H1 (cell line): ENCODE data around the gene CAPN8. TPM values are rescaled to one million over a fixed set of nuclear protein-coding genes. Genes with fewer than 3 reads are reported as not detected.

ENCODE experiments used
- CTCF ChIA-PET: fragments of 300-600 bp; sonication (Branson Sonifier 250); formaldehyde crosslinking; loops from one replicate; lab custom pipeline; 2021; ENCODE audit not compliant: partially characterized antibody; lab: Charles Lee
- POLR2A ChIA-PET: fragments of 300-600 bp; sonication (Branson Sonifier 250); formaldehyde crosslinking; loops from one replicate; lab custom pipeline; 2021; ENCODE audit warnings: inconsistent platforms; ENCODE audit not compliant: partially characterized antibody; lab: Charles Lee
- DNase-seq, 2 experiments: peaks; one replicate each; pipeline versions ENCODE4 v3.0.0 to v3.0.0-alpha.2; 2010 to 2022; ENCODE audit warnings: low spot score in 2 of 2, low read depth in 1 of 2, mixed read lengths in 1 of 2
- FAIRE-seq: peaks from 2 replicates; lab custom pipeline; 2011; peaks lifted over from hg19 to GRCh38; lab: Jason Lieb, UNC
- H2AFZ ChIP-seq: 2 replicates; pipeline ENCODE4 v1.8.1; 2012; ENCODE audit warnings: low read length, inconsistent platforms
- H2AK5ac ChIP-seq: 2 replicates; pipeline ENCODE4 v1.6.1; 2013; ENCODE audit warnings: low read depth, low read length
- H2BK120ac ChIP-seq: replicated peaks from 2 replicates; pipeline ENCODE3; 2013; ENCODE audit warnings: low read depth, low read length, inconsistent platforms
- H2BK12ac ChIP-seq: 2 replicates; pipeline ENCODE4 v1.6.1; 2013; ENCODE audit warnings: low read depth, low read length
- H2BK15ac ChIP-seq: 2 replicates; pipeline ENCODE4 v1.6.1; 2013; ENCODE audit warnings: low read length
- H2BK20ac ChIP-seq: 2 replicates; pipeline ENCODE4 v1.6.1; 2013; ENCODE audit warnings: low read length
- H2BK5ac ChIP-seq: 2 replicates; pipeline ENCODE4 v1.6.1; 2013; ENCODE audit warnings: low read depth, low read length
- H3K14ac ChIP-seq: 2 replicates; pipeline ENCODE4 v1.6.1; 2013; ENCODE audit warnings: inconsistent platforms; ENCODE audit not compliant: insufficient read length
- H3K18ac ChIP-seq: 2 replicates; pipeline ENCODE4 v1.6.1; 2013; ENCODE audit warnings: low read length; ENCODE audit errors: extremely low read depth
- H3K23ac ChIP-seq: 2 replicates; pipeline ENCODE4 v1.6.1; 2013; ENCODE audit warnings: inconsistent platforms; ENCODE audit not compliant: insufficient read length
- H3K23me2 ChIP-seq: 2 replicates; pipeline ENCODE4 v1.6.1; 2013; ENCODE audit warnings: low read depth, low read length
- H3K27ac ChIP-seq: 2 replicates; pipeline ENCODE4 v1.6.1; 2011; ENCODE audit warnings: low read depth, low read length, inconsistent platforms
- H3K27me3 ChIP-seq, 4 experiments: replicated peaks in 1 of 4; 1 replicate in 1 of 4; 2 replicates in 3 of 4; pipeline versions ENCODE4 v1.6.1 to v1.8.1; 2011 to 2013; ENCODE audit warnings: low read length in 3 of 4, mild to moderate bottlenecking in 3 of 4, inconsistent platforms in 2 of 4, mixed read lengths in 2 of 4, moderate library complexity in 1 of 4; ENCODE audit not compliant: control insufficient read depth in 3 of 4, insufficient read depth in 3 of 4; ENCODE audit errors: extremely low read depth in 1 of 4
- H3K36me3 ChIP-seq, 4 experiments: 2 replicates each; pipeline versions ENCODE4 v1.6.1 to v1.8.1; 2011 to 2013; ENCODE audit warnings: mild to moderate bottlenecking in 4 of 4, low read length in 3 of 4, moderate library complexity in 2 of 4, control low read depth in 1 of 4, inconsistent platforms in 1 of 4; ENCODE audit not compliant: insufficient read depth in 4 of 4, control insufficient read depth in 2 of 4
- H3K4ac ChIP-seq: replicated peaks from 2 replicates; pipeline ENCODE3; 2013; ENCODE audit warnings: low read length, low read depth, mixed read lengths, inconsistent platforms; ENCODE audit not compliant: insufficient read length
- H3K4me1 ChIP-seq, 4 experiments: replicated peaks in 1 of 4; 1 replicate in 1 of 4; 2 replicates in 3 of 4; pipeline versions ENCODE4 v1.6.1 to v1.8.1; 2011 to 2013; ENCODE audit warnings: low read length in 3 of 4, inconsistent platforms in 2 of 4, mixed read lengths in 1 of 4; ENCODE audit not compliant: insufficient read depth in 4 of 4, control insufficient read depth in 3 of 4
- H3K4me2 ChIP-seq, 2 experiments: 2 replicates each; pipeline versions ENCODE4 v1.6.1 to v1.8.1; 2011 to 2013; ENCODE audit warnings: low read depth in 2 of 2, low read length in 2 of 2, control low read depth in 1 of 2, inconsistent platforms in 1 of 2, mild to moderate bottlenecking in 1 of 2; ENCODE audit not compliant: insufficient read depth in 1 of 2
- H3K4me3 ChIP-seq, 4 experiments: fragments of 200-600, 300-600 bp in 1 of 4; sonication (generic), shearing (Covaris generic), sonication (Bioruptor Twin) in 1 of 4; 2 replicates each; pipeline versions ENCODE4 v1.5.1 to v1.8.1; 2011 to 2016; ENCODE audit warnings: low read length in 4 of 4, low read depth in 3 of 4, control low read depth in 2 of 4, inconsistent platforms in 2 of 4, mild to moderate bottlenecking in 2 of 4, mixed read lengths in 1 of 4, moderate library complexity in 1 of 4; ENCODE audit not compliant: insufficient read depth in 2 of 4; ENCODE audit errors: extremely low read depth in 1 of 4
- H3K56ac ChIP-seq: replicated peaks from 2 replicates; pipeline ENCODE3; 2013; ENCODE audit warnings: low read depth, mild to moderate bottlenecking, mixed read lengths, low read length, inconsistent platforms; ENCODE audit not compliant: insufficient read length
- H3K79me1 ChIP-seq: 2 replicates; pipeline ENCODE4 v1.6.1; 2013; ENCODE audit warnings: low read depth, low read length, control low read depth
- H3K79me2 ChIP-seq, 2 experiments: 2 replicates each; pipeline versions ENCODE4 v1.6.1 to v1.8.1; 2012 to 2013; ENCODE audit warnings: low read length in 2 of 2, mild to moderate bottlenecking in 2 of 2, inconsistent platforms in 1 of 2; ENCODE audit not compliant: insufficient read depth in 2 of 2, control insufficient read depth in 1 of 2
- H3K9ac ChIP-seq, 4 experiments: replicated peaks in 1 of 4; 1 replicate in 1 of 4; 2 replicates in 3 of 4; pipeline versions ENCODE4 v1.6.1 to v1.8.1; 2011 to 2013; ENCODE audit warnings: low read depth in 3 of 4, low read length in 3 of 4, control low read depth in 2 of 4, mild to moderate bottlenecking in 2 of 4, moderate library complexity in 2 of 4, inconsistent platforms in 1 of 4; ENCODE audit errors: extremely low read depth in 1 of 4
- H3K9me3 ChIP-seq, 2 experiments: 2 replicates each; pipeline versions ENCODE4 v1.6.1 to v1.8.1; 2012 to 2013; ENCODE audit warnings: mild to moderate bottlenecking in 2 of 2, moderate library complexity in 2 of 2, control low read depth in 1 of 2, inconsistent platforms in 1 of 2, low read depth in 1 of 2, low read length in 1 of 2, mixed read lengths in 1 of 2; ENCODE audit not compliant: insufficient read depth in 2 of 2
- H4K20me1 ChIP-seq, 2 experiments: replicated peaks in 1 of 2; 2 replicates each; pipeline versions ENCODE3 to v1.8.1; 2011 to 2013; ENCODE audit warnings: inconsistent platforms in 2 of 2, low read length in 2 of 2, mild to moderate bottlenecking in 1 of 2; ENCODE audit not compliant: insufficient read depth in 2 of 2, control insufficient read depth in 1 of 2
- H4K5ac ChIP-seq: 2 replicates; pipeline ENCODE4 v1.6.1; 2013; ENCODE audit warnings: low read length, low read depth, mixed read lengths, inconsistent platforms; ENCODE audit not compliant: insufficient read length
- H4K8ac ChIP-seq: 2 replicates; pipeline ENCODE4 v1.8.0; 2013; ENCODE audit warnings: mild to moderate bottlenecking, moderate library complexity, low read length, inconsistent platforms; ENCODE audit not compliant: insufficient read depth; ENCODE audit errors: extremely low read depth
- H4K91ac ChIP-seq: replicated peaks from 2 replicates; pipeline ENCODE3; 2013; ENCODE audit warnings: low read length, mixed read lengths, inconsistent platforms; ENCODE audit not compliant: insufficient read length
- CEBPB ChIP-seq: IDR thresholded peaks from 2 replicates; pipeline ENCODE4 v1.6.1; 2012; ENCODE audit warnings: low read depth, low read length
- GTF2F1 ChIP-seq: IDR thresholded peaks from 2 replicates; pipeline ENCODE4 v1.6.1; 2012; ENCODE audit warnings: low read depth, low read length, improper control_type of control experiment, borderline replicate concordance
- KDM5A ChIP-seq: fragments of 200-600 bp; IDR thresholded peaks from 2 replicates; pipeline ENCODE4 v1.7.1; 2012; ENCODE audit warnings: mild to moderate bottlenecking, low read length, inconsistent platforms, mixed read lengths
- RAD21 ChIP-seq, 2 experiments: IDR thresholded peaks in 1 of 2; conservative IDR thresholded peaks in 1 of 2; 2 replicates each; pipeline ENCODE4 v1.6.1; 2011; ENCODE audit warnings: low read depth in 2 of 2, low read length in 2 of 2, improper control_type of control experiment in 1 of 2, inconsistent platforms in 1 of 2, mild to moderate bottlenecking in 1 of 2, moderate library complexity in 1 of 2
- RNF2 ChIP-seq: fragments of 200-900, 300-1000 bp; sonication (generic); IDR thresholded peaks from 2 replicates; pipeline ENCODE4 v1.7.1; 2016; ENCODE audit warnings: borderline replicate concordance, low read depth, mild to moderate bottlenecking, antibody characterized with exemption, low read length; ENCODE audit not compliant: poor library complexity, severe bottlenecking; ENCODE audit errors: missing control alignments
- SIN3A ChIP-seq, 2 experiments: IDR thresholded peaks in 1 of 2; conservative IDR thresholded peaks in 1 of 2; 2 replicates each; pipeline ENCODE4 v1.6.1; 2011 to 2012; ENCODE audit warnings: low read length in 2 of 2, improper control_type of control experiment in 1 of 2, low read depth in 1 of 2, mild to moderate bottlenecking in 1 of 2
- SP1 ChIP-seq: IDR thresholded peaks from 2 replicates; pipeline ENCODE4 v1.6.1; 2011; ENCODE audit warnings: low read depth, low read length
- TCF12 ChIP-seq: IDR thresholded peaks from 2 replicates; pipeline ENCODE4 v1.6.1; 2011; ENCODE audit warnings: low read depth, mild to moderate bottlenecking, low read length
- WGBS, 2 experiments: shearing (Covaris generic) in 1 of 2; methylation state at CpG; one replicate each; pipeline versions ENCODE4 v1.1.6 to v1.1.7; 2013 to 2015; ENCODE audit warnings: low lambda C conversion rate in 2 of 2, mixed read lengths in 2 of 2, inconsistent platforms in 1 of 2, low coverage in 1 of 2, missing lambda C conversion rate in 1 of 2; ENCODE audit not compliant: insufficient replicate concordance in 2 of 2, insufficient coverage in 1 of 2, insufficient read length in 1 of 2; ENCODE audit errors: extremely low coverage in 1 of 2, missing lambda C conversion rate in 1 of 2; 5-methylcytosine and 5-hydroxymethylcytosine counted together
- polyA plus RNA-seq, 7 experiments: library from polyadenylated mRNA; depleted of rRNA in 3 of 7; stranded (reverse) in 5 of 7; unstranded in 2 of 7; fragments of >200 nt in 5 of 7; fragments of 200-250 nt in 2 of 7; gene quantifications; 1 replicate in 5 of 7; 2 replicates in 1 of 7; 4 replicates in 1 of 7; pipeline versions ENCODE4 v1.2.1 to v1.2.3, GENCODE V29; 2011 to 2013; ENCODE audit warnings: missing spikeins in 2 of 7, mixed read lengths in 2 of 7
- total RNA-seq: library from RNA; stranded (reverse); fragmentation: NEBNext Ultra II Directional; extraction: Animal tissue kit (Norgen Biotek cat#: 25700); gene quantifications from 2 replicates; pipeline ENCODE4 v1.2.1, GENCODE V29; 2021

CAPN8 gene
- total and polyA plus RNA-seq, 2 of the 8 experiments (the other 6 are each of a cell fraction or from before 2014, with no cell fraction given), result 0.20 to 0.26 TPM

GRCh38 chr1:223543560-223543959 lies 121.9 kb downstream of the CAPN8 start:
- H3K56ac ChIP-seq, result no peak overlapping the region
- no peak overlapping the region for H4K91ac ChIP-seq
- H2BK5ac ChIP-seq, result no peak overlapping the region
- H4K20me1 ChIP-seq, result no peaks in the 10 kb centered on the region
- FAIRE-seq, result no peak
- no peak for TF ChIP-seq SIN3A (conservative IDR thresholded peaks at IDR 0.05 in 1 of 2, IDR thresholded peaks at IDR 0.05 in 1 of 2; ENCODE audit: low read depth in 1 of 2, low read length in 2 of 2)
- no peak for TF ChIP-seq GTF2F1
- TF ChIP-seq SP1, result no peak
- TF ChIP-seq RNF2, result no peak
- TF ChIP-seq CEBPB, result no peak
- no peak for TF ChIP-seq RAD21 (IDR thresholded peaks at IDR 0.05 in 1 of 2, conservative IDR thresholded peaks at IDR 0.05 in 1 of 2; ENCODE audit: low read depth in 2 of 2, low read length in 2 of 2)
- no peak for TF ChIP-seq TCF12
- TF ChIP-seq KDM5A, result no peak
- TF ChIP-seq, all 59 proteins: peak for 0
- H3K36me3 ChIP-seq, result no peaks in the 10 kb centered on the region
- no peaks in the 10 kb centered on the region for H3K27me3 ChIP-seq
- H2BK120ac ChIP-seq, result no peak overlapping the region
- no peaks in the 10 kb centered on the region for H3K79me2 ChIP-seq
- H2AK5ac ChIP-seq, result no peak overlapping the region
- H3K23me2 ChIP-seq, result no peaks in the 10 kb centered on the region
- no peak for DNase-seq
- H2BK20ac ChIP-seq, result no peak overlapping the region
- no peak overlapping the region for H3K4me2 ChIP-seq
- H3K4me3 ChIP-seq, result no peak overlapping the region
- H3K18ac ChIP-seq, result no peak overlapping the region
- H2BK15ac ChIP-seq, result no peak overlapping the region
- no peaks in the 10 kb centered on the region for H3K9me3 ChIP-seq
- H2AFZ ChIP-seq, result no peak overlapping the region
- no peak overlapping the region for H2BK12ac ChIP-seq
- H3K4me1 ChIP-seq, result peaks cover 0 to 3% (median 0%) of the 10 kb centered on the region in 4 experiments; a peak in 1 of 7 replicates
- no peak overlapping the region for H4K8ac ChIP-seq
- 81% methylated on average over 4 of the region's 4 CpGs; no CpG with 5 or more reads in 1 of the 2 experiments for WGBS, 2 experiments
- no peak overlapping the region for H4K5ac ChIP-seq
- no peaks in the 10 kb centered on the region for H3K79me1 ChIP-seq
- no peak overlapping the region for H3K9ac ChIP-seq
- no peak overlapping the region for H3K14ac ChIP-seq
- H3K4ac ChIP-seq, result no peak overlapping the region
- ChIA-PET POLR2A (no interaction called here), CTCF (interaction anchor here (0.8 to 6.4 kb wide), 10 partner anchors 8 to 393 kb away, joined by 3 to 33 read pairs (median 4); no protein-coding TSS in a partner anchor)
- H3K23ac ChIP-seq, result no peak overlapping the region
- H3K27ac ChIP-seq, result no peak overlapping the region
